Stimulated activated CD4-positive, alpha-beta T cell treated with anti-CD3 and anti-CD28 coated beads, Interleukin-4, amount 100 ng/mL, for 4 hours (primary cell): ENCODE data around the gene LY86.

ENCODE experiments used
- DNase-seq, 2 experiments: peaks; one replicate each; pipeline ENCODE4 v3.0.0-alpha.2; 2020

Gene LY86

GRCh38 chr6:6685249-6686040, 96.9 kb downstream of the LY86 start:
- DNase-seq, result no peak

GRCh38 chr6:6686176-6686575, 97.7 kb downstream of the LY86 start:
- DNase-seq, result no peak

GRCh38 chr6:6686748-6687601, 98.5 kb downstream of the LY86 start:
- DNase-seq, result no peak

GRCh38 chr6:6688283-6688682, 99.8 kb downstream of the LY86 start:
- no peak for DNase-seq

GRCh38 chr6:6688951-6689350, 100.4 kb downstream of the LY86 start:
- DNase-seq, result no peak

- no peak for DNase-seq
Measured at GRCh38 chr6:6689400-6690143, 101.1 kb downstream of the LY86 start.

GRCh38 chr6:6690144-6690483, 101.6 kb downstream of the LY86 start:
- DNase-seq, result no peak

GRCh38 chr6:6694368-6694780, 105.9 kb downstream of the LY86 start:
- DNase-seq, result no peak

- no peak for DNase-seq
Measured at GRCh38 chr6:6694825-6695624, 106.5 kb downstream of the LY86 start.

- DNase-seq, result no peak
Measured at GRCh38 chr6:6695625-6696276, 107.2 kb downstream of the LY86 start.

GRCh38 chr6:6696867-6697531, 108.5 kb downstream of the LY86 start:
- DNase-seq, result peak in 1 of 2 experiments; percentile 18

- DNase-seq, result no peak
Measured at GRCh38 chr6:6697620-6698019, 109.1 kb downstream of the LY86 start.

GRCh38 chr6:6699741-6700367, 111.3 kb downstream of the LY86 start:
- DNase-seq, result no peak

- DNase-seq, result no peak
Measured at GRCh38 chr6:6700407-6701270, 112.1 kb downstream of the LY86 start.

- DNase-seq, result no peak
Measured at GRCh38 chr6:6701864-6702263, 113.3 kb downstream of the LY86 start.

GRCh38 chr6:6703699-6704098, 115.2 kb downstream of the LY86 start:
- no peak for DNase-seq
